ENCODE data around the gene KRT75. TPM values are rescaled to one million over a fixed set of nuclear protein-coding genes. Genes with fewer than 3 reads are reported as not detected.

Gene KRT75
- total and polyA plus RNA-seq, 2 of the 4 experiments (the other 2 are of a cell fraction): not detected

DNA sequence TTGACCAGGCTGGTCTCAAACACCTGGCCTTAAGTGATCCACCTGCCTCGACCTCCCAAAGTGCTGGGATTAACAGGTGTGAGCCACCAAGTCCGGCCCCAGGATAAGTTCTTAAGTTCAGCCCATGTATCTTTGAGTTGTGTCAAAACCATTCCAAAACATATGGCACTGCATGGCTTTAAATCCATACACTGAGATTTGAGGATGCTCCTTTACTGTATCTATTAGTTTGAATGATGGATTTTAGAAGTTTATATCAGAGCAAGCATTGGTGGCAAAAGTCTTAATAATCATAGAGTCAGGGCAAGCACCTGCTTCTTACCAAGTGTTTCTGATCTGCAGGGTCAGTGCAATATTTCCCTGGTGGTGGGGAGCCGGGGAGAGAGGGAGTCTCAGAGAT lies 11.7 kb upstream of the KRT75 start:
- Histone ChIP-seq H4K20me1 (ENCODE audit: insufficient read depth, low read length) (no peaks in the 10 kb centered on the region), H3K4me2 (ENCODE audit: low read depth, low read length) (no peak overlapping the region), H3K27ac (ENCODE audit: insufficient read depth, low read length) (no peak overlapping the region), H3K4me1 (ENCODE audit: control insufficient read depth, insufficient read depth, low read length) (no peaks in the 10 kb centered on the region; the same call in 1 of the 2 replicates), H2BK5ac (ENCODE audit: low read depth, low read length, poor library complexity, severe bottlenecking) (no peak overlapping the region), H3K4me3 (ENCODE audit: insufficient read depth, low read depth, low read length) (no peak overlapping the region), H3K9me1 (ENCODE audit: insufficient read depth, low read length) (no peaks in the 10 kb centered on the region), H2BK15ac (ENCODE audit: low read depth, low read length) (no peak overlapping the region), H3K56ac (ENCODE audit: extremely low read depth, insufficient read depth, low read length) (no peak overlapping the region), H2BK120ac (ENCODE audit: low read depth, low read length) (no peak overlapping the region), H3K27me3 (ENCODE audit: control insufficient read depth, insufficient read depth, low read length) (peaks cover 10% of the 10 kb centered on the region), H4K91ac (ENCODE audit: insufficient read depth, low read depth, low read length) (no peak overlapping the region), H3K9me3 (ENCODE audit: control insufficient read depth, insufficient read depth, low read length) (no peaks in the 10 kb centered on the region), H2AK9ac (replicated peaks; ENCODE audit: low read depth, low read length, poor library complexity) (no peak overlapping the region), H3K4ac (ENCODE audit: low read depth, low read length) (no peak overlapping the region), H2AFZ (replicated peaks; ENCODE audit: low read length, poor library complexity) (no peak overlapping the region), H3K36me3 (ENCODE audit: control insufficient read depth, insufficient read depth, low read length) (no peaks in the 10 kb centered on the region), H2BK20ac (ENCODE audit: low read depth, low read length) (no peak overlapping the region), H2AK5ac (ENCODE audit: low read depth, low read length) (no peak overlapping the region), H3K79me1 (ENCODE audit: low read depth in 1 of 2, low read length in 2 of 2) (no peaks in the 10 kb centered on the region), H3K9ac (ENCODE audit: low read depth, low read length) (no peak overlapping the region), H4K5ac (ENCODE audit: low read depth, low read length) (no peak overlapping the region), H3K23ac (ENCODE audit: low read depth, low read length) (no peak overlapping the region), H4K8ac (ENCODE audit: low read depth in 2 of 2, low read length in 2 of 2) (no peak overlapping the region), H3K18ac (ENCODE audit: low read depth, low read length) (no peak overlapping the region), H3K14ac (replicated peaks; ENCODE audit: low read depth, low read length) (no peak overlapping the region)
- no peak for TF ChIP-seq MAFK (IDR thresholded peaks at IDR 0.05; ENCODE audit: low read depth, low read length)
- no peak for TF ChIP-seq RFX5 (IDR thresholded peaks at IDR 0.05; ENCODE audit: low read depth, low read length)
- TF ChIP-seq POLR2A (IDR thresholded peaks at IDR 0.05; ENCODE audit: low read depth, low read length): no peak
- TF ChIP-seq RAD21 (IDR thresholded peaks at IDR 0.05; ENCODE audit: low read length): no peak
- TF ChIP-seq CHD1 (IDR thresholded peaks at IDR 0.05; ENCODE audit: low read depth, low read length): no peak
- no peak for TF ChIP-seq FOS (IDR thresholded peaks at IDR 0.05; ENCODE audit: low read depth, low read length)
- TF ChIP-seq RCOR1 (IDR thresholded peaks at IDR 0.05; ENCODE audit: insufficient replicate concordance, low read length): no peak
- TF ChIP-seq, protein P1, sequence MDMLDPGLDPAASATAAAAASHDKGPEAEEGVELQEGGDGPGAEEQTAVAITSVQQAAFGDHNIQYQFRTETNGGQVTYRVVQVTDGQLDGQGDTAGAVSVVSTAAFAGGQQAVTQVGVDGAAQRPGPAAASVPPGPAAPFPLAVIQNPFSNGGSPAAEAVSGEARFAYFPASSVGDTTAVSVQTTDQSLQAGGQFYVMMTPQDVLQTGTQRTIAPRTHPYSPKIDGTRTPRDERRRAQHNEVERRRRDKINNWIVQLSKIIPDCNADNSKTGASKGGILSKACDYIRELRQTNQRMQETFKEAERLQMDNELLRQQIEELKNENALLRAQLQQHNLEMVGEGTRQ (IDR thresholded peaks at IDR 0.05; ENCODE audit: low read depth, low read length): no peak
- TF ChIP-seq CEBPB (IDR thresholded peaks at IDR 0.05; ENCODE audit: low read depth, low read length): no peak
- no peak for TF ChIP-seq BHLHE40 (IDR thresholded peaks at IDR 0.05; ENCODE audit: low read depth, low read length)
- TF ChIP-seq NFE2L2 (IDR thresholded peaks at IDR 0.05; ENCODE audit: low read depth, low read length): no peak
- TF ChIP-seq SMC3 (IDR thresholded peaks at IDR 0.05; ENCODE audit: low read depth, low read length): no peak
- TF ChIP-seq MXI1 (IDR thresholded peaks at IDR 0.05; ENCODE audit: borderline replicate concordance, low read depth, low read length): no peak
- TF ChIP-seq CTCF (conservative IDR thresholded peaks at IDR 0.05; ENCODE audit: low read depth, low read length): no peak
- TF ChIP-seq MAZ (IDR thresholded peaks at IDR 0.05; ENCODE audit: borderline replicate concordance, low read depth, low read length): no peak
- TF ChIP-seq, protein P2, sequence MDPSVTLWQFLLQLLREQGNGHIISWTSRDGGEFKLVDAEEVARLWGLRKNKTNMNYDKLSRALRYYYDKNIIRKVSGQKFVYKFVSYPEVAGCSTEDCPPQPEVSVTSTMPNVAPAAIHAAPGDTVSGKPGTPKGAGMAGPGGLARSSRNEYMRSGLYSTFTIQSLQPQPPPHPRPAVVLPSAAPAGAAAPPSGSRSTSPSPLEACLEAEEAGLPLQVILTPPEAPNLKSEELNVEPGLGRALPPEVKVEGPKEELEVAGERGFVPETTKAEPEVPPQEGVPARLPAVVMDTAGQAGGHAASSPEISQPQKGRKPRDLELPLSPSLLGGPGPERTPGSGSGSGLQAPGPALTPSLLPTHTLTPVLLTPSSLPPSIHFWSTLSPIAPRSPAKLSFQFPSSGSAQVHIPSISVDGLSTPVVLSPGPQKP (IDR thresholded peaks at IDR 0.05; ENCODE audit: borderline replicate concordance, low read depth, low read length): no peak
- in situ Hi-C loops (cut with MboI; ENCODE audit: low sequenced_read_pairs): no loop called here
- DNase-seq (no peak), ATAC-seq (ENCODE audit: low read depth) (no peak)
- dilution Hi-C loops (cut with HindIII; ENCODE audit: low sequenced_read_pairs, unreplicated experiment): no loop called here
- CTCF ChIA-PET: no interaction called here
- POLR2A ChIA-PET (ENCODE audit: unreplicated experiment): no interaction called here
- BruUV-seq (replicated peaks): no TSS peak
- intact Hi-C loops (cut with micrococcal nuclease): no loop called here
- 67% methylated on average over 1 of the region's 3 CpGs; no CpG with 5 or more reads in 1 of the 2 experiments for WGBS, 2 experiments (ENCODE audit: extremely low coverage in 2 of 2, insufficient read length in 1 of 2)

All from IMR-90 (cell line).